B cell (primary cell): ENCODE results near the gene MON2. TPM values are rescaled to one million over a fixed set of nuclear protein-coding genes. Genes with fewer than 3 reads are reported as not detected.

Experiments used
- ATAC-seq: fragments of 200-7000 bp; cut with Tn5 transposase; one replicate; pipeline ENCODE4 v1.10.0; 2021; ENCODE audit warnings: low read depth, mild to moderate bottlenecking, moderate number of reproducible peaks, moderate library complexity
- CTCF ChIA-PET: fragments of 350-600 bp; sonication (Branson Sonifier 250); formaldehyde crosslinking; loops from one replicate; lab custom pipeline; 2021; ENCODE audit warnings: antibody characterized with exemption, inconsistent platforms; lab: Charles Lee
- POLR2A ChIA-PET: fragments of 350-600 bp; sonication (Branson Sonifier 250); formaldehyde crosslinking; loops from one replicate; lab custom pipeline; 2021; ENCODE audit warnings: antibody characterized with exemption; lab: Charles Lee
- DNase-seq: peaks from one replicate; pipeline ENCODE4 v3.0.0; 2013
- H2AFZ ChIP-seq: 2 replicates; pipeline ENCODE4 v1.6.1; 2012; ENCODE audit warnings: mild to moderate bottlenecking, low read depth, low read length; ENCODE audit not compliant: insufficient read depth, poor library complexity, severe bottlenecking
- H3K27ac ChIP-seq, 2 donors: 1 replicate in 1 of 2; 2 replicates in 1 of 2; pipeline ENCODE4 v1.5.1; 2012 to 2013; ENCODE audit warnings: low read length in 2 of 2, mild to moderate bottlenecking in 2 of 2, moderate library complexity in 1 of 2
- H3K27me3 ChIP-seq, 4 experiments: fragments of 200-600 bp in 1 of 4; sonication (generic) in 1 of 4; replicated peaks in 1 of 4; 1 replicate in 2 of 4; 2 replicates in 2 of 4; pipeline versions ENCODE4 v1.6.1 to v1.7.0; 2013 to 2016; ENCODE audit warnings: low read length in 3 of 4, mild to moderate bottlenecking in 2 of 4, mixed read lengths in 1 of 4, moderate library complexity in 1 of 4; ENCODE audit not compliant: insufficient read depth in 4 of 4, control insufficient read depth in 3 of 4; ENCODE audit errors: control extremely low read depth in 1 of 4
- H3K36me3 ChIP-seq, 2 experiments: replicated peaks in 1 of 2; 1 replicate in 1 of 2; 2 replicates in 1 of 2; pipeline versions ENCODE4 v1.6.1 to v1.7.1; 2013; ENCODE audit warnings: low read length in 1 of 2; ENCODE audit not compliant: insufficient read depth in 2 of 2, control insufficient read depth in 1 of 2; ENCODE audit errors: control extremely low read depth in 1 of 2, extremely low read depth in 1 of 2
- H3K4me1 ChIP-seq, 2 donors: fragments of 200-600 bp in 1 of 2; sonication (generic) in 1 of 2; 1 replicate in 1 of 2; 2 replicates in 1 of 2; pipeline versions ENCODE4 v1.5.1 to v1.6.1; 2013 to 2017; ENCODE audit warnings: low read length in 2 of 2; ENCODE audit not compliant: control insufficient read depth in 2 of 2, insufficient read depth in 2 of 2
- H3K4me2 ChIP-seq: replicated peaks from 2 replicates; pipeline ENCODE3; 2012; ENCODE audit warnings: mild to moderate bottlenecking, low read depth, low read length; ENCODE audit not compliant: poor library complexity, severe bottlenecking
- H3K4me3 ChIP-seq, 5 experiments: fragments of 200-600 bp in 1 of 5; sonication (generic) in 1 of 5; 1 replicate in 3 of 5; 2 replicates in 2 of 5; pipeline versions ENCODE4 v1.5.1 to v1.7.0; 2011 to 2016; ENCODE audit warnings: low read length in 4 of 5, mild to moderate bottlenecking in 4 of 5, low read depth in 2 of 5, control low read depth in 1 of 5, moderate library complexity in 1 of 5; ENCODE audit not compliant: insufficient read depth in 1 of 5; ENCODE audit errors: control extremely low read depth in 1 of 5, extremely low read depth in 1 of 5
- H3K79me2 ChIP-seq: fragments of 200-600 bp; sonication (generic); one replicate; pipeline ENCODE4 v1.6.0; 2016; ENCODE audit warnings: low read length; ENCODE audit not compliant: control insufficient read depth, insufficient read depth
- H3K9ac ChIP-seq: fragments of 200-600 bp; sonication (generic); 2 replicates; pipeline ENCODE4 v1.6.1; 2017; ENCODE audit warnings: mild to moderate bottlenecking, low read length, moderate library complexity
- H3K9me3 ChIP-seq, 3 donors: one replicate each; pipeline versions ENCODE4 v1.6.1 to v1.7.1; 2013; ENCODE audit warnings: low read length in 2 of 3; ENCODE audit not compliant: control insufficient read depth in 2 of 3, insufficient read depth in 1 of 3; ENCODE audit errors: control extremely low read depth in 1 of 3
- H4K20me1 ChIP-seq: 2 replicates; pipeline ENCODE4 v1.6.0; 2012; ENCODE audit warnings: mild to moderate bottlenecking, low read length; ENCODE audit not compliant: insufficient read depth, control insufficient read depth, poor library complexity, severe bottlenecking
- H3K27ac Mint-ChIP-seq: one replicate; pipeline ENCODE4 v1.8.0; 2021; ENCODE audit warnings: mixed read lengths
- H3K27me3 Mint-ChIP-seq: one replicate; pipeline ENCODE4 v1.8.0; 2021; ENCODE audit warnings: mixed read lengths
- H3K4me1 Mint-ChIP-seq: one replicate; pipeline ENCODE4 v1.8.0; 2021; ENCODE audit warnings: mixed read lengths
- H3K4me3 Mint-ChIP-seq: one replicate; pipeline ENCODE4 v1.8.0; 2021; ENCODE audit warnings: mixed read lengths
- H3K9me3 Mint-ChIP-seq: one replicate; pipeline ENCODE4 v1.8.0; 2022; ENCODE audit warnings: mixed read lengths; ENCODE audit not compliant: insufficient read depth
- EZH2 ChIP-seq: IDR thresholded peaks from 2 replicates; pipeline ENCODE4 v1.6.1; 2012; ENCODE audit warnings: borderline replicate concordance, low read depth, mild to moderate bottlenecking, moderate library complexity, low read length; ENCODE audit not compliant: insufficient read depth, poor library complexity, severe bottlenecking
- WGBS: methylation state at CpG from one replicate; pipeline ENCODE4 v1.1.5; 2013; ENCODE audit warnings: missing lambda C conversion rate; ENCODE audit not compliant: insufficient coverage; 5-methylcytosine and 5-hydroxymethylcytosine counted together
- intact Hi-C: fragments of 100-400 bp; cut with micrococcal nuclease; formaldehyde crosslinking; loops from one replicate; pipeline ENCODE4 v1.10.0; 2022
- polyA plus RNA-seq: library from polyadenylated mRNA; depleted of rRNA; stranded (reverse); fragments of >200 nt; gene quantifications from 2 replicates; pipeline ENCODE4 v1.2.3, GENCODE V29; 2012
- total RNA-seq, 2 donors: library from RNA; stranded (reverse); fragments of 120-200 nt in 1 of 2; gene quantifications; 1 replicate in 1 of 2; 2 replicates in 1 of 2; pipeline versions ENCODE4 v1.2.3 to v1.2.4, GENCODE V29; 2013 to 2022
- TF ChIP-seq, protein P1 (sequence below): fragments of 200-600 bp; IDR thresholded peaks from one replicate; pipeline ENCODE4 v1.8.0; 2022; ENCODE audit warnings: antibody characterized with exemption, mild to moderate bottlenecking

MON2 gene
- total and polyA plus RNA-seq, 2 donors (not counting 1 experiment from before 2014, with no cell fraction given): 18.9 to 104 TPM

GRCh38 chr12:62588916-62589315, 122.3 kb downstream of the MON2 start:
- no peak overlapping the region for H3K27ac ChIP-seq
- WGBS: no CpG with 5 or more reads among the region's 1 CpG
- no peaks in the 10 kb centered on the region for H3K27me3 ChIP-seq
- intact Hi-C loops: no loop called here
- H3K36me3 ChIP-seq: peaks cover 9 to 29% of the 10 kb centered on the region in 2 experiments
- no peaks in the 10 kb centered on the region for H3K79me2 ChIP-seq
- ChIA-PET POLR2A (interaction anchor here (0.6 kb wide), 1 partner anchor 27 kb away, joined by 3 read pairs; no protein-coding TSS in a partner anchor), CTCF (interaction anchor here (1.1 to 1.2 kb wide), 2 partner anchors 15 to 205 kb away, joined by 3 read pairs; no protein-coding TSS in a partner anchor)
- H3K4me2 ChIP-seq: no peak overlapping the region
- H3K27me3 Mint-ChIP-seq: no peaks in the 10 kb centered on the region
- H3K9ac ChIP-seq: no peak overlapping the region
- H2AFZ ChIP-seq: no peak overlapping the region
- no peaks in the 10 kb centered on the region for H4K20me1 ChIP-seq
- no peak overlapping the region for H3K4me3 Mint-ChIP-seq
- no peak overlapping the region for H3K4me3 ChIP-seq
- TF ChIP-seq, protein P1, sequence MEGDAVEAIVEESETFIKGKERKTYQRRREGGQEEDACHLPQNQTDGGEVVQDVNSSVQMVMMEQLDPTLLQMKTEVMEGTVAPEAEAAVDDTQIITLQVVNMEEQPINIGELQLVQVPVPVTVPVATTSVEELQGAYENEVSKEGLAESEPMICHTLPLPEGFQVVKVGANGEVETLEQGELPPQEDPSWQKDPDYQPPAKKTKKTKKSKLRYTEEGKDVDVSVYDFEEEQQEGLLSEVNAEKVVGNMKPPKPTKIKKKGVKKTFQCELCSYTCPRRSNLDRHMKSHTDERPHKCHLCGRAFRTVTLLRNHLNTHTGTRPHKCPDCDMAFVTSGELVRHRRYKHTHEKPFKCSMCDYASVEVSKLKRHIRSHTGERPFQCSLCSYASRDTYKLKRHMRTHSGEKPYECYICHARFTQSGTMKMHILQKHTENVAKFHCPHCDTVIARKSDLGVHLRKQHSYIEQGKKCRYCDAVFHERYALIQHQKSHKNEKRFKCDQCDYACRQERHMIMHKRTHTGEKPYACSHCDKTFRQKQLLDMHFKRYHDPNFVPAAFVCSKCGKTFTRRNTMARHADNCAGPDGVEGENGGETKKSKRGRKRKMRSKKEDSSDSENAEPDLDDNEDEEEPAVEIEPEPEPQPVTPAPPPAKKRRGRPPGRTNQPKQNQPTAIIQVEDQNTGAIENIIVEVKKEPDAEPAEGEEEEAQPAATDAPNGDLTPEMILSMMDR: no peak
- no peak for TF ChIP-seq EZH2
- no peaks in the 10 kb centered on the region for H3K4me1 Mint-ChIP-seq
- no peak for DNase-seq
- ATAC-seq: no peak
- no peak overlapping the region for H3K27ac Mint-ChIP-seq
- H3K9me3 ChIP-seq: no peaks in the 10 kb centered on the region
- H3K4me1 ChIP-seq: no peaks in the 10 kb centered on the region
- H3K9me3 Mint-ChIP-seq: no peaks in the 10 kb centered on the region

- Mint-ChIP-seq H3K9me3 (no peaks in the 10 kb centered on the region), H3K4me1 (peaks cover 10% of the 10 kb centered on the region), H3K27me3 (no peaks in the 10 kb centered on the region), H3K27ac (no peak overlapping the region), H3K4me3 (no peak overlapping the region)
- Histone ChIP-seq H4K20me1 (no peaks in the 10 kb centered on the region), H3K79me2 (no peaks in the 10 kb centered on the region), H2AFZ (no peak overlapping the region), H3K4me2 (no peak overlapping the region), H3K9me3 (no peaks in the 10 kb centered on the region), H3K27me3 (no peaks in the 10 kb centered on the region), H3K9ac (no peak overlapping the region), H3K4me1 (peaks cover 3 to 4% of the 10 kb centered on the region in 2 donors), H3K36me3 (no peaks in the 10 kb centered on the region), H3K4me3 (no peak overlapping the region), H3K27ac (no peak overlapping the region)
- CTCF ChIA-PET: no interaction called here
- WGBS: no CpG with 5 or more reads among the region's 3 CpGs
- intact Hi-C loops: no loop called here
- ATAC-seq: no peak
- POLR2A ChIA-PET: no interaction called here
- no peak for DNase-seq
- no peak for TF ChIP-seq EZH2
- TF ChIP-seq, protein P1: no peak
These were observed 130.6 kb downstream of the MON2 start for GRCh38 chr12:62597253-62597652.
